Astrocyte (in vitro differentiated cells and primary cell): ENCODE measurements around the gene RAB6B. TPM values are rescaled to one million over a fixed set of nuclear protein-coding genes. Genes with fewer than 3 reads are reported as not detected.

Source experiments
- DNase-seq: peaks from one replicate; pipeline ENCODE4 v3.0.0-alpha.2; 2010; ENCODE audit warnings: low read depth
- FAIRE-seq: peaks from 2 replicates; lab custom pipeline; 2011; peaks lifted over from hg19 to GRCh38; lab: Jason Lieb, UNC
- H2AFZ ChIP-seq: 2 replicates; pipeline ENCODE4 v1.6.0; 2012; ENCODE audit warnings: low read depth, low read length, inconsistent platforms
- H3K27ac ChIP-seq: 2 replicates; pipeline ENCODE4 v1.5.1; 2011; ENCODE audit warnings: low read depth, low read length, inconsistent platforms
- H3K27me3 ChIP-seq: 2 replicates; pipeline ENCODE4 v1.6.0; 2011; ENCODE audit warnings: low read length, inconsistent platforms; ENCODE audit not compliant: insufficient read depth
- H3K36me3 ChIP-seq: 2 replicates; pipeline ENCODE4 v1.5.1; 2011; ENCODE audit warnings: low read length, inconsistent platforms; ENCODE audit not compliant: insufficient read depth
- H3K4me1 ChIP-seq: 2 replicates; pipeline ENCODE4 v1.5.1; 2011; ENCODE audit warnings: low read length, inconsistent platforms; ENCODE audit not compliant: insufficient read depth
- H3K4me2 ChIP-seq: 2 replicates; pipeline ENCODE4 v1.6.0; 2012; ENCODE audit warnings: low read length, inconsistent platforms
- H3K4me3 ChIP-seq: 2 replicates; pipeline ENCODE4 v1.5.1; 2011; ENCODE audit warnings: low read depth, mild to moderate bottlenecking, low read length, inconsistent platforms; ENCODE audit not compliant: insufficient read depth
- H3K79me2 ChIP-seq: 2 replicates; pipeline ENCODE4 v1.6.0; 2012; ENCODE audit warnings: mild to moderate bottlenecking, low read length, inconsistent platforms; ENCODE audit not compliant: insufficient read depth
- H3K9ac ChIP-seq: 2 replicates; pipeline ENCODE4 v1.6.0; 2012; ENCODE audit warnings: mild to moderate bottlenecking, low read length, inconsistent platforms
- H3K9me3 ChIP-seq: 2 replicates; pipeline ENCODE4 v1.5.1; 2012; ENCODE audit warnings: low read depth, mild to moderate bottlenecking, low read length, inconsistent platforms; ENCODE audit not compliant: insufficient read depth
- H4K20me1 ChIP-seq: 2 replicates; pipeline ENCODE4 v1.6.0; 2012; ENCODE audit warnings: low read length, inconsistent platforms; ENCODE audit not compliant: insufficient read depth
- H3K27ac Mint-ChIP-seq: one replicate; pipeline ENCODE4 v1.8.0; 2021; ENCODE audit warnings: mild to moderate bottlenecking, mixed read lengths; ENCODE audit not compliant: unreplicated experiment
- H3K27me3 Mint-ChIP-seq: one replicate; pipeline ENCODE4 v1.8.0; 2021; ENCODE audit warnings: low read depth, mixed read lengths; ENCODE audit not compliant: unreplicated experiment
- H3K36me3 Mint-ChIP-seq: one replicate; pipeline ENCODE4 v1.8.0; 2021; ENCODE audit warnings: low read depth, mixed read lengths; ENCODE audit not compliant: unreplicated experiment
- H3K4me1 Mint-ChIP-seq: one replicate; pipeline ENCODE4 v1.8.0; 2021; ENCODE audit warnings: low read depth, mixed read lengths; ENCODE audit not compliant: unreplicated experiment
- H3K4me3 Mint-ChIP-seq: one replicate; pipeline ENCODE4 v1.8.0; 2021; ENCODE audit warnings: mild to moderate bottlenecking, moderate library complexity, mixed read lengths; ENCODE audit not compliant: unreplicated experiment
- H3K9me3 Mint-ChIP-seq: one replicate; pipeline ENCODE4 v1.8.0; 2021; ENCODE audit warnings: mild to moderate bottlenecking, mixed read lengths; ENCODE audit not compliant: unreplicated experiment
- CTCF ChIP-seq: IDR thresholded peaks from 2 replicates; pipeline ENCODE4 v1.5.1; 2011; ENCODE audit warnings: low read depth, mild to moderate bottlenecking, inconsistent platforms, low read length, moderate library complexity; ENCODE audit not compliant: insufficient read depth
- EZH2 ChIP-seq: IDR thresholded peaks from 2 replicates; pipeline ENCODE4 v1.6.1; 2012; ENCODE audit warnings: mild to moderate bottlenecking, low read length, inconsistent platforms; ENCODE audit not compliant: insufficient read depth
- total RNA-seq: library from RNA; stranded (reverse); gene quantifications from 2 replicates; pipeline ENCODE4 v1.2.1, GENCODE V29; 2021

Gene RAB6B
- total RNA-seq, 1 donor from 2014 or later = 61.8 TPM

GRCh38 chr3:133836497-133837158 lies 59.1 kb downstream of the RAB6B start:
- FAIRE-seq (no peak), DNase-seq (no peak)
- no peaks in the 10 kb centered on the region for H3K27me3 ChIP-seq
- H3K36me3 Mint-ChIP-seq = peaks cover 41% of the 10 kb centered on the region
- H4K20me1 ChIP-seq = no peaks in the 10 kb centered on the region
- H3K79me2 ChIP-seq = no peaks in the 10 kb centered on the region
- no peaks in the 10 kb centered on the region for H3K4me1 ChIP-seq
- H3K27ac Mint-ChIP-seq = no peak overlapping the region
- no peaks in the 10 kb centered on the region for H3K4me1 Mint-ChIP-seq
- H3K9me3 Mint-ChIP-seq = peaks cover 1% of the 10 kb centered on the region
- no peak overlapping the region for H3K27ac ChIP-seq
- no peak overlapping the region for H3K9ac ChIP-seq
- H3K4me3 Mint-ChIP-seq = no peak overlapping the region
- no peak overlapping the region for H2AFZ ChIP-seq
- H3K4me2 ChIP-seq = no peak overlapping the region
- H3K36me3 ChIP-seq = no peaks in the 10 kb centered on the region
- no peaks in the 10 kb centered on the region for H3K9me3 ChIP-seq
- no peak overlapping the region for H3K4me3 ChIP-seq
- H3K27me3 Mint-ChIP-seq = peaks cover 5% of the 10 kb centered on the region
- TF ChIP-seq CTCF = no peak
- TF ChIP-seq EZH2 = no peak

- peaks cover 5% of the 10 kb centered on the region for H3K27me3 Mint-ChIP-seq
- FAIRE-seq (no peak), DNase-seq (no peak)
- peaks cover 1% of the 10 kb centered on the region for H3K9me3 Mint-ChIP-seq
- H3K9ac ChIP-seq = no peak overlapping the region
- H2AFZ ChIP-seq = no peak overlapping the region
- no peaks in the 10 kb centered on the region for H3K27me3 ChIP-seq
- peaks cover 47% of the 10 kb centered on the region for H3K36me3 Mint-ChIP-seq
- no peaks in the 10 kb centered on the region for H3K79me2 ChIP-seq
- H4K20me1 ChIP-seq = no peaks in the 10 kb centered on the region
- no peaks in the 10 kb centered on the region for H3K4me1 Mint-ChIP-seq
- no peak overlapping the region for H3K4me3 ChIP-seq
- H3K4me2 ChIP-seq = no peak overlapping the region
- H3K4me1 ChIP-seq = no peaks in the 10 kb centered on the region
- no peak overlapping the region for H3K27ac ChIP-seq
- no peaks in the 10 kb centered on the region for H3K9me3 ChIP-seq
- no peak overlapping the region for H3K27ac Mint-ChIP-seq
- TF ChIP-seq CTCF (no peak), EZH2 (no peak)
- H3K36me3 ChIP-seq = no peaks in the 10 kb centered on the region
- H3K4me3 Mint-ChIP-seq = no peak overlapping the region
These were observed 59.7 kb downstream of the RAB6B start for GRCh38 chr3:133835961-133836360.

GRCh38 chr3:133835418-133835743 lies 60.3 kb downstream of the RAB6B start:
- Histone ChIP-seq H3K27ac (no peak overlapping the region), H3K9ac (no peak overlapping the region), H2AFZ (no peak overlapping the region), H3K9me3 (no peaks in the 10 kb centered on the region), H3K27me3 (no peaks in the 10 kb centered on the region), H3K4me2 (no peak overlapping the region), H3K36me3 (no peaks in the 10 kb centered on the region), H3K4me1 (no peaks in the 10 kb centered on the region), H3K79me2 (no peaks in the 10 kb centered on the region), H4K20me1 (no peaks in the 10 kb centered on the region), H3K4me3 (no peak overlapping the region)
- no peak for FAIRE-seq
- no peak for DNase-seq
- no peak overlapping the region for H3K27ac Mint-ChIP-seq
- peaks cover 5% of the 10 kb centered on the region for H3K27me3 Mint-ChIP-seq
- H3K9me3 Mint-ChIP-seq = peaks cover 1% of the 10 kb centered on the region
- no peak overlapping the region for H3K4me3 Mint-ChIP-seq
- no peaks in the 10 kb centered on the region for H3K4me1 Mint-ChIP-seq
- TF ChIP-seq EZH2 (no peak), CTCF (no peak)
- peaks cover 49% of the 10 kb centered on the region for H3K36me3 Mint-ChIP-seq
